Gastrocnemius medialis (tissue), 4 donors: ENCODE results near the gene C2orf81. TPM values are rescaled to one million over a fixed set of nuclear protein-coding genes. Genes with fewer than 3 reads are reported as not detected.
A peak's percentile ranks its signal among the peaks of the same experiment; 100 is the strongest.

Experiments
- ATAC-seq, 2 donors: fragments of 150-250 bp; one replicate each; pipeline ENCODE4 v1.9.1; 2016
- DNase-seq, 2 donors: peaks; one replicate each; pipeline ENCODE4 v3.0.0-alpha.2; 2019
- H3K27ac ChIP-seq, 4 donors: fragments of 200-600 bp; sonication (generic); 1 replicate in 1 of 4; 2 replicates in 3 of 4; pipeline ENCODE4 v1.5.1; 2016 to 2018; ENCODE audit warnings: mild to moderate bottlenecking in 2 of 4, moderate library complexity in 1 of 4
- H3K27me3 ChIP-seq, 3 donors: fragments of 200-600 bp; sonication (generic) in 2 of 3; 1 replicate in 1 of 3; 2 replicates in 2 of 3; pipeline versions ENCODE4 v1.5.1 to v1.6.0; 2016 to 2019; ENCODE audit warnings: mild to moderate bottlenecking in 1 of 3, moderate library complexity in 1 of 3
- H3K36me3 ChIP-seq, 2 donors: fragments of 200-600 bp; sonication (generic) in 1 of 2; one replicate each; pipeline ENCODE4 v1.5.1; 2017 to 2018
- H3K4me1 ChIP-seq, 2 donors: fragments of 200-600 bp; sonication (generic) in 1 of 2; one replicate each; pipeline ENCODE4 v1.5.1; 2016 to 2017; ENCODE audit warnings: mild to moderate bottlenecking in 2 of 2
- H3K4me3 ChIP-seq, 4 donors: fragments of 200-600 bp; sonication (generic) in 3 of 4; 1 replicate in 1 of 4; 2 replicates in 3 of 4; pipeline ENCODE4 v1.5.1; 2016 to 2019; ENCODE audit warnings: mild to moderate bottlenecking in 2 of 4
- H3K9me3 ChIP-seq, 3 donors: fragments of 200-600 bp; sonication (generic) in 2 of 3; 1 replicate in 1 of 3; 2 replicates in 2 of 3; pipeline ENCODE4 v1.5.1; 2016 to 2019
- POLR2A ChIP-seq, 2 donors: fragments of 450-650 bp; IDR thresholded peaks; one replicate each; pipeline ENCODE4 v1.6.1; 2017; ENCODE audit warnings: antibody characterized with exemption in 2 of 2, mild to moderate bottlenecking in 2 of 2, moderate library complexity in 2 of 2
- in situ Hi-C, 4 donors: fragments of 200-750 bp; cut with MboI; loops; one replicate each; pipeline versions ENCODE4 v1.15.0 to v1.8.0; 2017; ENCODE audit warnings: low sequenced_read_pairs in 4 of 4
- intact Hi-C: fragments of 100-400 bp; cut with DNase I; formaldehyde crosslinking; loops from one replicate; pipeline ENCODE4 v1.15.1; 2023; ENCODE audit warnings: low total_unique reads
- total RNA-seq, 4 donors: library from RNA; depleted of rRNA; stranded (reverse); fragments of >200 nt; gene quantifications; one replicate each; pipeline versions ENCODE4 v1.1.0 to v1.2.3, GENCODE V29; 2016
- TF ChIP-seq, protein P1 (sequence below), 5 experiments: fragments of 450-650 bp in 3 of 5; fragments of 200-600 bp in 2 of 5; sonication (generic) in 2 of 5; IDR thresholded peaks in 4 of 5; conservative IDR thresholded peaks in 1 of 5; 1 replicate in 4 of 5; 2 replicates in 1 of 5; pipeline ENCODE4 v1.5.1; 2016 to 2019; ENCODE audit warnings: antibody characterized with exemption in 5 of 5, mild to moderate bottlenecking in 3 of 5, moderate library complexity in 3 of 5

The C2orf81 gene
- total RNA-seq, 4 donors from 2014 or later = 0.24 TPM; not detected in 3

DNA sequence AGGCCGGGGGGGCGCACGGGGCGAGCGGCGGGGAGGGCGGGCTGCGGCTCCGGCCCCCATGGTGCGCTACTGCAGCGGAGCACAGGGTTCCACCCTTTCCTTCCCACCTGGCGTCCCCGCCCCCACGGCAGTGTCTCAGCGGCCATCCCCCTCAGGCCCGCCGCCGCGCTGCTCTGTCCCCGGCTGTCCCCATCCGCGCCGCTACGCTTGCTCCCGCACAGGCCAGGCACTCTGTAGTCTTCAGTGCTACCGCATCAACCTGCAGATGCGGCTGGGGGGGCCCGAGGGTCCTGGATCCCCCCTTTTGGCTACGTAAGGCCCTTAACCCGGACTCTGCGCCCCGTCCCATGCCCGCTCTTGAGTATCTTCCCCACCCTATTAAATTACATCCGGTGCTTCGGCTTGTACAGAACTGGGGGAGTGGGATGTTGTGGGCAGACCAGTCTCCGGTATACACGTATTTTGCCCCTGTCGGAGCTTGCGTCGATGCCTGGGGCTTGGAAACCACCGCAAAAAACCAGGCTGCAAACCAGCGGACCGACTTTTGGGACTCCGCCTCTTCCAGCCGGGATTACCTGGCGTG lies 36.2 kb upstream of the C2orf81 start:
- H3K27me3 ChIP-seq = no peaks in the 10 kb centered on the region
- DNase-seq (no peak), ATAC-seq (peak; percentile 7 to 9)
- peak overlapping the region; percentile 67 to 92 (median 71) for H3K4me3 ChIP-seq
- in situ Hi-C loops (loop anchor here in 1 of 4 donors (25.0 kb wide), 1 partner anchor 380 kb away; the partner anchor contains the start of gene HK2), intact Hi-C loops (loop anchor here (10.0 kb wide), 3 partner anchors 263 to 1223 kb away; partner anchors contain the start of genes CCT7, HK2, MTHFD2 and PRADC1)
- TF ChIP-seq, protein P1, sequence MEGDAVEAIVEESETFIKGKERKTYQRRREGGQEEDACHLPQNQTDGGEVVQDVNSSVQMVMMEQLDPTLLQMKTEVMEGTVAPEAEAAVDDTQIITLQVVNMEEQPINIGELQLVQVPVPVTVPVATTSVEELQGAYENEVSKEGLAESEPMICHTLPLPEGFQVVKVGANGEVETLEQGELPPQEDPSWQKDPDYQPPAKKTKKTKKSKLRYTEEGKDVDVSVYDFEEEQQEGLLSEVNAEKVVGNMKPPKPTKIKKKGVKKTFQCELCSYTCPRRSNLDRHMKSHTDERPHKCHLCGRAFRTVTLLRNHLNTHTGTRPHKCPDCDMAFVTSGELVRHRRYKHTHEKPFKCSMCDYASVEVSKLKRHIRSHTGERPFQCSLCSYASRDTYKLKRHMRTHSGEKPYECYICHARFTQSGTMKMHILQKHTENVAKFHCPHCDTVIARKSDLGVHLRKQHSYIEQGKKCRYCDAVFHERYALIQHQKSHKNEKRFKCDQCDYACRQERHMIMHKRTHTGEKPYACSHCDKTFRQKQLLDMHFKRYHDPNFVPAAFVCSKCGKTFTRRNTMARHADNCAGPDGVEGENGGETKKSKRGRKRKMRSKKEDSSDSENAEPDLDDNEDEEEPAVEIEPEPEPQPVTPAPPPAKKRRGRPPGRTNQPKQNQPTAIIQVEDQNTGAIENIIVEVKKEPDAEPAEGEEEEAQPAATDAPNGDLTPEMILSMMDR (IDR thresholded peaks at IDR 0.05 in 4 of 5, conservative IDR thresholded peaks at IDR 0.05 in 1 of 5) = no peak
- TF ChIP-seq POLR2A (IDR thresholded peaks at IDR 0.05) = peak; percentile 45 to 77
- peaks cover 24 to 32% of the 10 kb centered on the region in 2 donors for H3K4me1 ChIP-seq
- no peaks in the 10 kb centered on the region for H3K9me3 ChIP-seq
- H3K27ac ChIP-seq = peak overlapping the region; percentile 84 to 94 (median 88)
- peaks cover 0 to 25% of the 10 kb centered on the region in 2 donors for H3K36me3 ChIP-seq

DNA sequence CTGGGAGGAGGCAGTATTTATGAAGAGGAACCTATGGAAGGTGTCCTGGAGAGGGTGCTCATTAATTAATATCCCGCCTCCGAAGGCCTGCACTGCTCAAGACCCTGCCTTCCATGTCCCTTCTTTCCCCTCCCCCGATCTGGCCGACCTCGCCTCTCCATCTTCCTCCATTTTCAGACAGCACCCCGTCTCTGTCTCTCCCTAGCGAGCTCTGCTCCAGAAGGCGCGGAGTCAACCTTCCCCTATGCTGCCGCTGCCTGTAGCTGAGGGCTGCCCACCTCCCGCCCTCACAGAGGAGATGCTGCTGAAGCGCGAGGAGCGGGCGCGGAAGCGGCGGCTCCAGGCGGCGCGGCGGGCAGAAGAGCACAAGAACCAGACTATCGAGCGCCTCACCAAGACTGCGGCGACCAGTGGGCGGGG lies 35.7 kb upstream of the C2orf81 start:
- Histone ChIP-seq H3K4me1 (peaks cover 24 to 32% of the 10 kb centered on the region in 2 donors), H3K4me3 (peak overlapping the region; percentile 67 to 92 (median 71)), H3K9me3 (no peaks in the 10 kb centered on the region), H3K36me3 (peaks cover 0 to 21% of the 10 kb centered on the region in 2 donors), H3K27me3 (no peaks in the 10 kb centered on the region), H3K27ac (peak overlapping the region; percentile 84 to 94 (median 88))
- intact Hi-C loops = loop anchor here (10.0 kb wide), 3 partner anchors 262 to 1222 kb away; partner anchors contain the start of genes CCT7, HK2, MTHFD2 and PRADC1
- DNase-seq = no peak
- ATAC-seq = no peak
- in situ Hi-C loops = loop anchor here in 1 of 4 donors (25.0 kb wide), 1 partner anchor 380 kb away; the partner anchor contains the start of gene HK2
- no peak for TF ChIP-seq POLR2A (IDR thresholded peaks at IDR 0.05)

DNA sequence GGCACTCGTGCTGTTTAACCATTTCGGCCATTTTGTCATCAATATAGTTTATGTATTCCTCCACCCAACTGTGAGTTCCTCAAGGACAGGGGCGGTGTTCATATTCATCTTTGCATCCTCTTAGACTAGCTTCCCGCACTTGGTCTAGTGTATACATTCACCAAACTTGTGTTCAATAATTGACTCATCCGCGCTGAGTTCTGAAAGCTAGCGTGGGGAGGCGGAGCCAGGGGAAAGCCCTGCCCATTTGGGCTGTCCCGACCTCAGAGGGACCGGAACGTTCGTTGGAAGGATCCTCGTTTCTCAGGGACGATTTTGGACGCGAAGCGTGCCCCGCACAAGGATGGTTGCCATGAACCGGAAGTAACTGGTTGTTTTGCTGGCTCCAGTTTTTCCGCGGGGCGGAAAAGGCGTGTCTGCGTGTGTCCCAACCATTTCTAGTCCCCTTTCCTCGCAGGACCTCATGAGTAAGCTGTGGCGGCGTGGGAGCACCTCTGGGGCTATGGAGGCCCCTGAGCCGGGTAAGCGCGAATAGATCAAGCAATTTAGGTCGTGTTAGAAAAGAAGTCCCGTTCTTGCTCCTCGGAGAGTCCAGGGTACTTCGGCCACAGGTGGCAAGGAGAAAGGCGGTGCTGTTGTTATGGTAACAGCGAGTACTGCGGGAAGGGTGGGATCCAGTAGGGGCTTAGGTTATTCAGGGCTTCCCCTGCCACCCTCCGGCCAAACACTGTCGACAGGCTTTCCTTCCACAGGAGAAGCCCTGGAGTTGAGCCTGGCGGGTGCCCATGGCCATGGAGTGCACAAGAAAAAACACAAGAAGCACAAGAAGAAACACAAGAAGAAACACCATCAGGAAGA lies 33.5 kb upstream of the C2orf81 start, which contains the start of gene INO80B:
TSS of gene INO80B (plus strand) at position 434 of the 858 bp plus-strand sequence. CDS start at position 464, 30 bp downstream.
- DNase-seq (peak; percentile 93 to 94), ATAC-seq (peak; percentile 75 to 78)
- intact Hi-C loops (loop anchor here (1.0 to 10.0 kb wide), 11 partner anchors 10 to 1220 kb away; partner anchors contain the start of genes ALMS1, AUP1, CCT7 and HK2), in situ Hi-C loops (loop anchor here in 1 of 4 donors (25.0 kb wide), 1 partner anchor 382 kb away; the partner anchor contains the start of gene HK2)
- no peaks in the 10 kb centered on the region for H3K9me3 ChIP-seq
- H3K27me3 ChIP-seq = peaks cover 0 to 5% (median 0%) of the 10 kb centered on the region in 3 donors
- H3K4me3 ChIP-seq = peak within 1 kb of the TSS; percentile 80 to 89 (median 86)
- H3K27ac ChIP-seq = peak within 1 kb of the TSS; percentile 86 to 89 (median 88)
- peaks cover 0 to 9% of the 10 kb centered on the region in 2 donors for H3K36me3 ChIP-seq
- TF ChIP-seq POLR2A (IDR thresholded peaks at IDR 0.05) = peak; percentile 12 to 36
- TF ChIP-seq, protein P1 (IDR thresholded peaks at IDR 0.05 in 4 of 5, conservative IDR thresholded peaks at IDR 0.05 in 1 of 5) = peak in 1 of 5 experiments; percentile 18
- H3K4me1 ChIP-seq = peaks cover 24 to 32% of the 10 kb centered on the region in 2 donors

DNA sequence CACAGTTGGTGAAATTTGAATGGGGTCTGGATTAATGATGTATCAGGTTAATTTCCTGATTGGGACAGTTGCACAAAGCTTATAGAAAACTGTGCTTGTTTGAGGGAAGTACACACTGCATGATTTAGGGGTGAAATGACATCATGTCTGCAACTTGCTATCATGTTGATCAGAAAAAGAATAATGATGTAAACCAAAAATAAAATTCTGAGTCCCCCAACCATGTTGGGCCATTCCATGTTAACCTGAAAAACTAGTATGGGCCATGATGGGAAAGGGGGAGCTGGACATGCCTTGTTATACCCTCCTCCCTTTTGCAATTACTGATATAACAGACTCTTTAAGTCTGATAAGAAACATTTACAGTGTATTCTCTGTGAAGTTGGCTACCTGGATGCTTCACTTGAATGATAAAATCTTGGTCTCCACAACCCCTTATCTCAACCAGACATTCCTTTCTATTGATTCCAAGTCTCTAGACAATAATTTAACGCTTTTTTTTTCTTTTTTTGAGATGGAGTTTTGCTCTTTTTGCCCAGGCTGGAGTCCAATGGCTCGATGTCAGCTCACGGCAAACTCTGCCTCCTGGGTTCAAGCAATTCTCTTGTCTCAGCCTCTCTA lies 29.3 kb upstream of the C2orf81 start:
- no peak for ATAC-seq
- peaks cover 0 to 5% (median 0%) of the 10 kb centered on the region in 3 donors for H3K27me3 ChIP-seq
- no peaks in the 10 kb centered on the region for H3K36me3 ChIP-seq
- in situ Hi-C loops = loop anchor here in 1 of 4 donors (25.0 kb wide), 1 partner anchor 387 kb away; the partner anchor contains the start of gene HK2
- DNase-seq = no peak
- no peak overlapping the region for H3K27ac ChIP-seq
- peaks cover 5 to 12% of the 10 kb centered on the region in 2 donors for H3K4me1 ChIP-seq
- TF ChIP-seq POLR2A (IDR thresholded peaks at IDR 0.05) = no peak
- TF ChIP-seq, protein P1 (IDR thresholded peaks at IDR 0.05 in 4 of 5, conservative IDR thresholded peaks at IDR 0.05 in 1 of 5) = no peak
- no peak overlapping the region for H3K4me3 ChIP-seq
- H3K9me3 ChIP-seq = no peaks in the 10 kb centered on the region
- intact Hi-C loops = loop anchor here (5.0 to 10.0 kb wide), 4 partner anchors 256 to 1216 kb away; partner anchors contain the start of genes ALMS1, CCT7, HK2 and MTHFD2
